Measurements from ENCODE around the gene NUCB2. TPM values are rescaled to one million over a fixed set of nuclear protein-coding genes. Genes with fewer than 3 reads are reported as not detected.

The NUCB2 gene
- total and polyA plus RNA-seq, 2 donors from 2014 or later = 73.0 to 93.5 TPM

- no peaks in the 10 kb centered on the region for H3K27me3 ChIP-seq (ENCODE audit: control insufficient read depth, insufficient read depth, low read length)
- H3K9ac ChIP-seq (ENCODE audit: low read length in 3 of 3) = peak overlapping the region; percentile 34 to 90 (median 85)
- TF ChIP-seq CTCF (IDR thresholded peaks at IDR 0.05; ENCODE audit: borderline replicate concordance, extremely low read depth, insufficient read depth) = no peak
- H3K9me3 ChIP-seq (ENCODE audit: control insufficient read depth in 2 of 3, insufficient read depth in 1 of 3, low read length in 3 of 3) = no peaks in the 10 kb centered on the region
- DNase-seq = peak in 2 of 5 donors; percentile 47 to 67
- peak overlapping the region; percentile 67 to 90 (median 73) for H3K4me3 ChIP-seq (ENCODE audit: low read length in 3 of 3)
- peak overlapping the region; percentile 75 to 79 for H3K27ac ChIP-seq (ENCODE audit: low read depth in 2 of 2, low read length in 2 of 2)
- no peaks in the 10 kb centered on the region for H3K36me3 ChIP-seq (ENCODE audit: control insufficient read depth in 2 of 3, insufficient read depth in 3 of 3, low read length in 3 of 3)
- FAIRE-seq = no peak
- intact Hi-C loops (cut with DNase I) = no loop called here
- peaks cover 0 to 6% (median 0%) of the 10 kb centered on the region in 3 donors for H3K4me1 ChIP-seq (ENCODE audit: control insufficient read depth in 2 of 3, insufficient read depth in 2 of 3, low read depth in 1 of 3, low read length in 3 of 3)
Observed at GRCh38 chr11:17277024-17277584, 565 bp downstream of the NUCB2 start.

- TF ChIP-seq CTCF (IDR thresholded peaks at IDR 0.05; ENCODE audit: borderline replicate concordance, extremely low read depth, insufficient read depth) = no peak
- DNase-seq = no peak
- intact Hi-C loops (cut with DNase I) = no loop called here
- H3K4me3 ChIP-seq (ENCODE audit: low read length in 3 of 3) = no peak overlapping the region
- H3K4me1 ChIP-seq (ENCODE audit: control insufficient read depth in 2 of 3, insufficient read depth in 2 of 3, low read depth in 1 of 3, low read length in 3 of 3) = peaks cover 0 to 6% (median 0%) of the 10 kb centered on the region in 3 donors
- H3K9me3 ChIP-seq (ENCODE audit: control insufficient read depth in 2 of 3, insufficient read depth in 1 of 3, low read length in 3 of 3) = no peaks in the 10 kb centered on the region
- FAIRE-seq = no peak
- H3K27ac ChIP-seq (ENCODE audit: low read depth in 2 of 2, low read length in 2 of 2) = no peak overlapping the region
- H3K9ac ChIP-seq (ENCODE audit: low read length in 3 of 3) = no peak overlapping the region
- no peaks in the 10 kb centered on the region for H3K36me3 ChIP-seq (ENCODE audit: control insufficient read depth in 2 of 3, insufficient read depth in 3 of 3, low read length in 3 of 3)
- H3K27me3 ChIP-seq (ENCODE audit: control insufficient read depth, insufficient read depth, low read length) = no peaks in the 10 kb centered on the region
Observed at GRCh38 chr11:17280494-17281127, 4.1 kb downstream of the NUCB2 start.

- Histone ChIP-seq H3K27me3 (ENCODE audit: control insufficient read depth, insufficient read depth, low read length) (no peaks in the 10 kb centered on the region), H3K9ac (ENCODE audit: low read length in 3 of 3) (no peak overlapping the region), H3K36me3 (ENCODE audit: control insufficient read depth in 2 of 3, insufficient read depth in 3 of 3, low read length in 3 of 3) (no peaks in the 10 kb centered on the region), H3K9me3 (ENCODE audit: control insufficient read depth in 2 of 3, insufficient read depth in 1 of 3, low read length in 3 of 3) (no peaks in the 10 kb centered on the region), H3K4me3 (ENCODE audit: low read length in 3 of 3) (no peak overlapping the region), H3K4me1 (ENCODE audit: control insufficient read depth in 2 of 3, insufficient read depth in 2 of 3, low read depth in 1 of 3, low read length in 3 of 3) (no peaks in the 10 kb centered on the region), H3K27ac (ENCODE audit: low read depth in 2 of 2, low read length in 2 of 2) (no peak overlapping the region)
- no peak for DNase-seq
- no peak for FAIRE-seq
- intact Hi-C loops (cut with DNase I) = no loop called here
- TF ChIP-seq CTCF (IDR thresholded peaks at IDR 0.05; ENCODE audit: borderline replicate concordance, extremely low read depth, insufficient read depth) = no peak
Observed at GRCh38 chr11:17286332-17286731, 9.8 kb downstream of the NUCB2 start.

Measured in kidney (tissue), 14 donors.